WTC11 (cell line): Measurements from ENCODE around the gene CBFB. TPM values are rescaled to one million over a fixed set of nuclear protein-coding genes. Genes with fewer than 3 reads are reported as not detected.
A peak's percentile ranks its signal among the peaks of the same experiment; 100 is the strongest.

ENCODE experiments used
- ATAC-seq: fragments of 200-7000 bp; cut with Tn5 transposase; 2 replicates; pipeline ENCODE4 v1.10.0; 2021; ENCODE audit warnings: mild to moderate bottlenecking, moderate library complexity
- CTCF ChIA-PET: fragments of 300-600 bp; sonication (Branson Sonifier 250); formaldehyde crosslinking; loops from one replicate; lab custom pipeline; 2021; ENCODE audit warnings: antibody characterized with exemption; lab: Charles Lee
- POLR2A ChIA-PET: fragments of 350-600 bp; sonication (Branson Sonifier 250); formaldehyde crosslinking; loops from one replicate; lab custom pipeline; 2021; ENCODE audit warnings: antibody characterized with exemption; lab: Charles Lee
- DNase-seq: peaks from one replicate; pipeline ENCODE4 v3.0.0; 2021; ENCODE audit warnings: low spot score
- H3K27ac Mint-ChIP-seq: 2 replicates; pipeline ENCODE4 v1.8.0; 2021; ENCODE audit warnings: mixed read lengths
- H3K27me3 Mint-ChIP-seq: 2 replicates; pipeline ENCODE4 v1.8.0; 2021; ENCODE audit warnings: low read depth, mild to moderate bottlenecking, moderate library complexity, mixed read lengths
- H3K36me3 Mint-ChIP-seq: 2 replicates; pipeline ENCODE4 v1.8.0; 2021; ENCODE audit warnings: mixed read lengths
- H3K4me1 Mint-ChIP-seq: 2 replicates; pipeline ENCODE4 v1.8.0; 2022; ENCODE audit warnings: mixed read lengths
- H3K4me3 Mint-ChIP-seq: 2 replicates; pipeline ENCODE4 v1.8.0; 2021; ENCODE audit warnings: mild to moderate bottlenecking, moderate library complexity, mixed read lengths
- H3K9me3 Mint-ChIP-seq: 2 replicates; pipeline ENCODE4 v1.8.0; 2021; ENCODE audit warnings: mixed read lengths
- E2F1 ChIP-seq: sonication (generic); formaldehyde crosslinking; IDR thresholded peaks from 2 replicates; pipeline ENCODE4 v1.8.0; 2022; ENCODE audit warnings: mild to moderate bottlenecking, missing genetic modification reagents
- EMX1 ChIP-seq: fragments of 250-450 bp; sonication (Bioruptor Pico); IDR thresholded peaks from 2 replicates; pipeline ENCODE4 v1.8.0; 2021; ENCODE audit warnings: mild to moderate bottlenecking
- FOXK1 ChIP-seq: sonication (generic); formaldehyde crosslinking; IDR thresholded peaks from 2 replicates; pipeline ENCODE4 v1.8.0; 2022; ENCODE audit warnings: mild to moderate bottlenecking, moderate library complexity, missing genetic modification reagents
- GRHL2 ChIP-seq: fragments of 250-450 bp; sonication (Bioruptor Pico); IDR thresholded peaks from 2 replicates; pipeline ENCODE4 v1.8.0; 2022; ENCODE audit warnings: mild to moderate bottlenecking, moderate library complexity; ENCODE audit not compliant: insufficient replicate concordance, severe bottlenecking
- JUN ChIP-seq: sonication (generic); formaldehyde crosslinking; IDR thresholded peaks from 2 replicates; pipeline ENCODE4 v1.8.0; 2023; ENCODE audit warnings: mild to moderate bottlenecking, missing genetic modification reagents
- MYBL2 ChIP-seq: sonication (generic); formaldehyde crosslinking; IDR thresholded peaks from 2 replicates; pipeline ENCODE4 v1.8.1; 2023; ENCODE audit warnings: mild to moderate bottlenecking, moderate library complexity, missing genetic modification reagents
- NR2C2 ChIP-seq: sonication (generic); formaldehyde crosslinking; IDR thresholded peaks from 2 replicates; pipeline ENCODE4 v1.8.0; 2022; ENCODE audit warnings: mild to moderate bottlenecking, missing genetic modification reagents
- PREB ChIP-seq: sonication (generic); formaldehyde crosslinking; IDR thresholded peaks from 2 replicates; pipeline ENCODE4 v1.8.1; 2022; ENCODE audit warnings: mild to moderate bottlenecking, missing genetic modification reagents, moderate library complexity, borderline replicate concordance
- TCF7 ChIP-seq: sonication (generic); formaldehyde crosslinking; IDR thresholded peaks from 2 replicates; pipeline ENCODE4 v1.8.0; 2022; ENCODE audit warnings: mild to moderate bottlenecking, low read depth, missing genetic modification reagents, moderate library complexity
- TEAD4 ChIP-seq: sonication (generic); formaldehyde crosslinking; IDR thresholded peaks from 2 replicates; pipeline ENCODE4 v1.8.0; 2022; ENCODE audit warnings: mild to moderate bottlenecking, missing genetic modification reagents
- ZNF263 ChIP-seq: sonication (generic); formaldehyde crosslinking; IDR thresholded peaks from 2 replicates; pipeline ENCODE4 v1.8.1; 2022; ENCODE audit warnings: low read depth, mild to moderate bottlenecking, moderate library complexity, missing genetic modification reagents
- ZNF317 ChIP-seq: sonication (generic); formaldehyde crosslinking; IDR thresholded peaks from 2 replicates; pipeline ENCODE4 v1.8.1; 2023; ENCODE audit warnings: low read depth, mild to moderate bottlenecking, moderate library complexity, missing genetic modification reagents, borderline replicate concordance
- ZNF416 ChIP-seq: fragments of 250-450 bp; sonication (Bioruptor Pico); IDR thresholded peaks from 2 replicates; pipeline ENCODE4 v1.9.0; 2021; ENCODE audit warnings: mild to moderate bottlenecking, inconsistent platforms
- ZNF671 ChIP-seq: fragments of 250-450 bp; sonication (Bioruptor Pico); IDR thresholded peaks from 2 replicates; pipeline ENCODE4 v1.8.0; 2021; ENCODE audit warnings: mild to moderate bottlenecking
- ZSCAN18 ChIP-seq: fragments of 250-450 bp; sonication (Bioruptor Pico); IDR thresholded peaks from 2 replicates; pipeline ENCODE4 v2.1.2; 2022; ENCODE audit warnings: mild to moderate bottlenecking, moderate library complexity
- total RNA-seq: library from RNA; stranded (reverse); gene quantifications from 3 replicates; pipeline ENCODE4 v1.2.3, GENCODE V29; 2021
- TF ChIP-seq, protein P1 (sequence below): fragments of 250-450 bp; sonication (Bioruptor Pico); IDR thresholded peaks from 2 replicates; pipeline ENCODE4 v1.9.0; 2021; ENCODE audit warnings: moderate library complexity, mild to moderate bottlenecking, inconsistent platforms, borderline replicate concordance
- TF ChIP-seq, protein P2 (sequence below): sonication (generic); formaldehyde crosslinking; IDR thresholded peaks from 2 replicates; pipeline ENCODE4 v1.8.1; 2022; ENCODE audit warnings: mild to moderate bottlenecking, moderate library complexity, missing genetic modification reagents
- TF ChIP-seq, protein P3 (sequence below): sonication (generic); formaldehyde crosslinking; IDR thresholded peaks from 2 replicates; pipeline ENCODE4 v1.8.0; 2023; ENCODE audit warnings: missing genetic modification reagents, mild to moderate bottlenecking, borderline replicate concordance
- TF ChIP-seq, protein P4 (sequence below): sonication (generic); formaldehyde crosslinking; IDR thresholded peaks from 2 replicates; pipeline ENCODE4 v1.8.0; 2022; ENCODE audit warnings: missing genetic modification reagents
- TF ChIP-seq, protein P5 (sequence below): sonication (generic); formaldehyde crosslinking; IDR thresholded peaks from 2 replicates; pipeline ENCODE4 v1.8.1; 2023; ENCODE audit warnings: mild to moderate bottlenecking, missing genetic modification reagents

CBFB gene
- total RNA-seq, 1 experiment from 2014 or later: 36.9 TPM

- ChIA-PET CTCF (no interaction called here), POLR2A (no interaction called here)
- peaks cover 6% of the 10 kb centered on the region; the same call in 1 of the 2 replicates for H3K36me3 Mint-ChIP-seq
- no peak overlapping the region for H3K27ac Mint-ChIP-seq
- peaks cover 14% of the 10 kb centered on the region for H3K4me1 Mint-ChIP-seq
- H3K4me3 Mint-ChIP-seq: no peak overlapping the region
- DNase-seq (no peak), ATAC-seq (no peak)
- H3K9me3 Mint-ChIP-seq: no peaks in the 10 kb centered on the region
- TF ChIP-seq GRHL2 (CRISPR knock-in tag) (no peak), MYBL2 (CRISPR knock-in tag) (no peak), JUN (no peak), TEAD4 (no peak), E2F1 (CRISPR knock-in tag) (no peak)
- TF ChIP-seq, protein P1, sequence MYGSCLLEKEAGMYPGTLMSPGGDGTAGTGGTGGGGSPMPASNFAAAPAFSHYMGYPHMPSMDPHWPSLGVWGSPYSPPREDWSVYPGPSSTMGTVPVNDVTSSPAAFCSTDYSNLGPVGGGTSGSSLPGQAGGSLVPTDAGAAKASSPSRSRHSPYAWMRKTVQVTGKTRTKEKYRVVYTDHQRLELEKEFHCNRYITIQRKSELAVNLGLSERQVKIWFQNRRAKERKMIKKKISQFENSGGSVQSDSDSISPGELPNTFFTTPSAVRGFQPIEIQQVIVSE (CRISPR knock-in tag): no peak
- no peaks in the 10 kb centered on the region for H3K27me3 Mint-ChIP-seq
These were observed 11.2 kb downstream of the CBFB start for GRCh38 chr16:67040166-67040565.

DNA sequence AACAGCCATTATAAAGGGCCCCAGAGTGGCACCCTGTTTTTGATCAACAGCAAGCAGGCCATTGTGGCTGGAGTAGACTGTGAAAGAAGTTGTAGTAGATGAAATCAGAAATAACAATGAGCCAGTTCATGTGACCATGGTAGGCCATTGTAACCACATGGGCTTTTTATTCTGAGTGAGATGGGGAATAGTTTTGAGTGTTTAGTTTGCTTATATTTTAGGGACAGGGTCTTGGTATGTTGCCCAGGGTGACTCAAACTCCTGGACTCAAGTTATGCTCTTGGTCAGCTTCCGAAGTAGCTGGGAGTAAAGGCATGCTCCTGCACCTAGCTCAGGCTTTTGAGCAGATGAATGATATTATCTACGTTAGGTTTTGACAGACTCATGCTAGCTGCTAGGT lies 12.0 kb downstream of the CBFB start:
- no peak overlapping the region for H3K4me3 Mint-ChIP-seq
- ATAC-seq (no peak), DNase-seq (no peak)
- H3K27ac Mint-ChIP-seq: peak overlapping the region; percentile 13
- no peaks in the 10 kb centered on the region for H3K9me3 Mint-ChIP-seq
- peaks cover 6% of the 10 kb centered on the region; the same call in 1 of the 2 replicates for H3K36me3 Mint-ChIP-seq
- H3K4me1 Mint-ChIP-seq: peaks cover 13% of the 10 kb centered on the region
- ChIA-PET CTCF (interaction anchor here (0.6 to 1.7 kb wide), 13 partner anchors 12 to 214 kb away, joined by 3 to 8 read pairs (median 4); partner anchors contain the start of genes CES3 and NAE1), POLR2A (no interaction called here)
- no peaks in the 10 kb centered on the region for H3K27me3 Mint-ChIP-seq
- no peak for TF ChIP-seq ZNF263 (CRISPR knock-in tag)
- TF ChIP-seq, protein P2, sequence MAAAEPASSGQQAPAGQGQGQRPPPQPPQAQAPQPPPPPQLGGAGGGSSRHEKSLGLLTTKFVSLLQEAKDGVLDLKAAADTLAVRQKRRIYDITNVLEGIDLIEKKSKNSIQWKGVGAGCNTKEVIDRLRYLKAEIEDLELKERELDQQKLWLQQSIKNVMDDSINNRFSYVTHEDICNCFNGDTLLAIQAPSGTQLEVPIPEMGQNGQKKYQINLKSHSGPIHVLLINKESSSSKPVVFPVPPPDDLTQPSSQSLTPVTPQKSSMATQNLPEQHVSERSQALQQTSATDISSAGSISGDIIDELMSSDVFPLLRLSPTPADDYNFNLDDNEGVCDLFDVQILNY (CRISPR knock-in tag): no peak
- TF ChIP-seq GRHL2 (CRISPR knock-in tag): no peak
- TF ChIP-seq ZNF671: no peak
- no peak for TF ChIP-seq FOXK1 (CRISPR knock-in tag)
- TF ChIP-seq ZNF416 (CRISPR knock-in tag): no peak
- no peak for TF ChIP-seq NR2C2 (CRISPR knock-in tag)
- TF ChIP-seq, protein P3, sequence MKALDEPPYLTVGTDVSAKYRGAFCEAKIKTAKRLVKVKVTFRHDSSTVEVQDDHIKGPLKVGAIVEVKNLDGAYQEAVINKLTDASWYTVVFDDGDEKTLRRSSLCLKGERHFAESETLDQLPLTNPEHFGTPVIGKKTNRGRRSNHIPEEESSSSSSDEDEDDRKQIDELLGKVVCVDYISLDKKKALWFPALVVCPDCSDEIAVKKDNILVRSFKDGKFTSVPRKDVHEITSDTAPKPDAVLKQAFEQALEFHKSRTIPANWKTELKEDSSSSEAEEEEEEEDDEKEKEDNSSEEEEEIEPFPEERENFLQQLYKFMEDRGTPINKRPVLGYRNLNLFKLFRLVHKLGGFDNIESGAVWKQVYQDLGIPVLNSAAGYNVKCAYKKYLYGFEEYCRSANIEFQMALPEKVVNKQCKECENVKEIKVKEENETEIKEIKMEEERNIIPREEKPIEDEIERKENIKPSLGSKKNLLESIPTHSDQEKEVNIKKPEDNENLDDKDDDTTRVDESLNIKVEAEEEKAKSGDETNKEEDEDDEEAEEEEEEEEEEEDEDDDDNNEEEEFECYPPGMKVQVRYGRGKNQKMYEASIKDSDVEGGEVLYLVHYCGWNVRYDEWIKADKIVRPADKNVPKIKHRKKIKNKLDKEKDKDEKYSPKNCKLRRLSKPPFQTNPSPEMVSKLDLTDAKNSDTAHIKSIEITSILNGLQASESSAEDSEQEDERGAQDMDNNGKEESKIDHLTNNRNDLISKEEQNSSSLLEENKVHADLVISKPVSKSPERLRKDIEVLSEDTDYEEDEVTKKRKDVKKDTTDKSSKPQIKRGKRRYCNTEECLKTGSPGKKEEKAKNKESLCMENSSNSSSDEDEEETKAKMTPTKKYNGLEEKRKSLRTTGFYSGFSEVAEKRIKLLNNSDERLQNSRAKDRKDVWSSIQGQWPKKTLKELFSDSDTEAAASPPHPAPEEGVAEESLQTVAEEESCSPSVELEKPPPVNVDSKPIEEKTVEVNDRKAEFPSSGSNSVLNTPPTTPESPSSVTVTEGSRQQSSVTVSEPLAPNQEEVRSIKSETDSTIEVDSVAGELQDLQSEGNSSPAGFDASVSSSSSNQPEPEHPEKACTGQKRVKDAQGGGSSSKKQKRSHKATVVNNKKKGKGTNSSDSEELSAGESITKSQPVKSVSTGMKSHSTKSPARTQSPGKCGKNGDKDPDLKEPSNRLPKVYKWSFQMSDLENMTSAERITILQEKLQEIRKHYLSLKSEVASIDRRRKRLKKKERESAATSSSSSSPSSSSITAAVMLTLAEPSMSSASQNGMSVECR: no peak
- TF ChIP-seq, protein P4, sequence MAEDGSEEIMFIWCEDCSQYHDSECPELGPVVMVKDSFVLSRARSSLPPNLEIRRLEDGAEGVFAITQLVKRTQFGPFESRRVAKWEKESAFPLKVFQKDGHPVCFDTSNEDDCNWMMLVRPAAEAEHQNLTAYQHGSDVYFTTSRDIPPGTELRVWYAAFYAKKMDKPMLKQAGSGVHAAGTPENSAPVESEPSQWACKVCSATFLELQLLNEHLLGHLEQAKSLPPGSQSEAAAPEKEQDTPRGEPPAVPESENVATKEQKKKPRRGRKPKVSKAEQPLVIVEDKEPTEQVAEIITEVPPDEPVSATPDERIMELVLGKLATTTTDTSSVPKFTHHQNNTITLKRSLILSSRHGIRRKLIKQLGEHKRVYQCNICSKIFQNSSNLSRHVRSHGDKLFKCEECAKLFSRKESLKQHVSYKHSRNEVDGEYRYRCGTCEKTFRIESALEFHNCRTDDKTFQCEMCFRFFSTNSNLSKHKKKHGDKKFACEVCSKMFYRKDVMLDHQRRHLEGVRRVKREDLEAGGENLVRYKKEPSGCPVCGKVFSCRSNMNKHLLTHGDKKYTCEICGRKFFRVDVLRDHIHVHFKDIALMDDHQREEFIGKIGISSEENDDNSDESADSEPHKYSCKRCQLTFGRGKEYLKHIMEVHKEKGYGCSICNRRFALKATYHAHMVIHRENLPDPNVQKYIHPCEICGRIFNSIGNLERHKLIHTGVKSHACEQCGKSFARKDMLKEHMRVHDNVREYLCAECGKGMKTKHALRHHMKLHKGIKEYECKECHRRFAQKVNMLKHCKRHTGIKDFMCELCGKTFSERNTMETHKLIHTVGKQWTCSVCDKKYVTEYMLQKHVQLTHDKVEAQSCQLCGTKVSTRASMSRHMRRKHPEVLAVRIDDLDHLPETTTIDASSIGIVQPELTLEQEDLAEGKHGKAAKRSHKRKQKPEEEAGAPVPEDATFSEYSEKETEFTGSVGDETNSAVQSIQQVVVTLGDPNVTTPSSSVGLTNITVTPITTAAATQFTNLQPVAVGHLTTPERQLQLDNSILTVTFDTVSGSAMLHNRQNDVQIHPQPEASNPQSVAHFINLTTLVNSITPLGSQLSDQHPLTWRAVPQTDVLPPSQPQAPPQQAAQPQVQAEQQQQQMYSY (CRISPR knock-in tag): no peak
- TF ChIP-seq, protein P5, sequence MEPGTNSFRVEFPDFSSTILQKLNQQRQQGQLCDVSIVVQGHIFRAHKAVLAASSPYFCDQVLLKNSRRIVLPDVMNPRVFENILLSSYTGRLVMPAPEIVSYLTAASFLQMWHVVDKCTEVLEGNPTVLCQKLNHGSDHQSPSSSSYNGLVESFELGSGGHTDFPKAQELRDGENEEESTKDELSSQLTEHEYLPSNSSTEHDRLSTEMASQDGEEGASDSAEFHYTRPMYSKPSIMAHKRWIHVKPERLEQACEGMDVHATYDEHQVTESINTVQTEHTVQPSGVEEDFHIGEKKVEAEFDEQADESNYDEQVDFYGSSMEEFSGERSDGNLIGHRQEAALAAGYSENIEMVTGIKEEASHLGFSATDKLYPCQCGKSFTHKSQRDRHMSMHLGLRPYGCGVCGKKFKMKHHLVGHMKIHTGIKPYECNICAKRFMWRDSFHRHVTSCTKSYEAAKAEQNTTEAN (CRISPR knock-in tag): no peak
- TF ChIP-seq ZSCAN18 (CRISPR knock-in tag): no peak
- TF ChIP-seq MYBL2 (CRISPR knock-in tag): no peak
- no peak for TF ChIP-seq EMX1 (CRISPR knock-in tag)
- TF ChIP-seq ZNF317 (CRISPR knock-in tag): no peak
- TF ChIP-seq JUN: no peak
- TF ChIP-seq PREB: no peak
- no peak for TF ChIP-seq TCF7
